OCI-LY1 (cell line): ENCODE results near the gene ZCCHC3.

ENCODE experiments used
- H2AFZ ChIP-seq: fragments of 200-600 bp; sonication (generic), shearing (Covaris generic); 2 replicates; pipeline ENCODE4 v1.6.0; 2014; ENCODE audit warnings: antibody characterized with exemption, mild to moderate bottlenecking, low read length
- H3F3A ChIP-seq: fragments of 200-600 bp; sonication (generic), shearing (Covaris generic); 2 replicates; pipeline ENCODE4 v1.6.0; 2014; ENCODE audit warnings: mild to moderate bottlenecking, antibody characterized with exemption, low read length, moderate library complexity; ENCODE audit not compliant: insufficient read depth
- H3K27ac ChIP-seq: fragments of 200-600 bp; sonication (generic); 2 replicates; pipeline ENCODE4 v1.5.1; 2014; ENCODE audit warnings: low read length, mixed run types, mild to moderate bottlenecking, low read depth; ENCODE audit not compliant: poor library complexity, severe bottlenecking
- H3K27me3 ChIP-seq: fragments of 200-600 bp; sonication (generic); 2 replicates; pipeline ENCODE4 v1.6.0; 2014; ENCODE audit warnings: antibody characterized with exemption, mild to moderate bottlenecking, low read length, moderate library complexity; ENCODE audit not compliant: insufficient read depth
- H3K36me3 ChIP-seq: fragments of 200-600 bp; sonication (generic); 2 replicates; pipeline ENCODE4 v1.6.1; 2014; ENCODE audit warnings: mild to moderate bottlenecking, antibody characterized with exemption, low read length, moderate library complexity, mixed read lengths; ENCODE audit not compliant: insufficient read depth
- H3K4me1 ChIP-seq: fragments of 200-600 bp; sonication (generic); 2 replicates; pipeline ENCODE4 v1.5.1; 2014; ENCODE audit warnings: mild to moderate bottlenecking, low read length, moderate library complexity; ENCODE audit not compliant: insufficient read depth, severe bottlenecking
- H3K4me2 ChIP-seq: fragments of 200-600 bp; sonication (generic), shearing (Covaris generic); 2 replicates; pipeline ENCODE4 v1.6.1; 2014; ENCODE audit warnings: low read length
- H3K4me3 ChIP-seq: fragments of 200-600 bp; sonication (generic); 2 replicates; pipeline ENCODE4 v1.5.1; 2014; ENCODE audit warnings: low read length, low read depth, mild to moderate bottlenecking, mixed read lengths; ENCODE audit not compliant: poor library complexity, severe bottlenecking
- H3K79me2 ChIP-seq: fragments of 200-600 bp; shearing (Covaris generic); 2 replicates; pipeline ENCODE4 v1.6.1; 2016; ENCODE audit warnings: mixed run types, low read length, mixed read lengths; ENCODE audit not compliant: insufficient read depth
- H3K9ac ChIP-seq: fragments of 200-600 bp; sonication (generic), shearing (Covaris generic); 2 replicates; pipeline ENCODE4 v1.6.1; 2014; ENCODE audit warnings: mild to moderate bottlenecking, low read length, mixed read lengths
- H3K9me2 ChIP-seq: fragments of 200-600 bp; sonication (generic), shearing (Covaris generic); 2 replicates; pipeline ENCODE4 v1.6.1; 2014; ENCODE audit warnings: low read depth, mild to moderate bottlenecking, low read length, mixed read lengths
- H3K9me3 ChIP-seq: fragments of 200-600 bp; shearing (Covaris generic); 2 replicates; pipeline ENCODE4 v1.6.1; 2014; ENCODE audit warnings: low read length, mixed read lengths
- H4K20me1 ChIP-seq: fragments of 200-600 bp; sonication (generic), shearing (Covaris generic); 2 replicates; pipeline ENCODE4 v1.6.0; 2016; ENCODE audit warnings: mild to moderate bottlenecking, low read length; ENCODE audit not compliant: insufficient read depth
- EZH2 ChIP-seq: fragments of 200-600 bp; sonication (generic), shearing (Covaris generic); IDR thresholded peaks from 2 replicates; pipeline ENCODE4 v1.8.0; 2017; ENCODE audit warnings: borderline replicate concordance, mixed run types, mild to moderate bottlenecking, antibody characterized with exemption, low read length, moderate library complexity, mixed read lengths
- TF ChIP-seq, protein P1 (sequence below): fragments of 200-600 bp; sonication (generic), shearing (Covaris generic); IDR thresholded peaks from 2 replicates; pipeline ENCODE4 v1.5.1; 2017; ENCODE audit warnings: mild to moderate bottlenecking, antibody characterized with exemption, low read length, moderate library complexity, mixed read lengths

Gene ZCCHC3

DNA sequence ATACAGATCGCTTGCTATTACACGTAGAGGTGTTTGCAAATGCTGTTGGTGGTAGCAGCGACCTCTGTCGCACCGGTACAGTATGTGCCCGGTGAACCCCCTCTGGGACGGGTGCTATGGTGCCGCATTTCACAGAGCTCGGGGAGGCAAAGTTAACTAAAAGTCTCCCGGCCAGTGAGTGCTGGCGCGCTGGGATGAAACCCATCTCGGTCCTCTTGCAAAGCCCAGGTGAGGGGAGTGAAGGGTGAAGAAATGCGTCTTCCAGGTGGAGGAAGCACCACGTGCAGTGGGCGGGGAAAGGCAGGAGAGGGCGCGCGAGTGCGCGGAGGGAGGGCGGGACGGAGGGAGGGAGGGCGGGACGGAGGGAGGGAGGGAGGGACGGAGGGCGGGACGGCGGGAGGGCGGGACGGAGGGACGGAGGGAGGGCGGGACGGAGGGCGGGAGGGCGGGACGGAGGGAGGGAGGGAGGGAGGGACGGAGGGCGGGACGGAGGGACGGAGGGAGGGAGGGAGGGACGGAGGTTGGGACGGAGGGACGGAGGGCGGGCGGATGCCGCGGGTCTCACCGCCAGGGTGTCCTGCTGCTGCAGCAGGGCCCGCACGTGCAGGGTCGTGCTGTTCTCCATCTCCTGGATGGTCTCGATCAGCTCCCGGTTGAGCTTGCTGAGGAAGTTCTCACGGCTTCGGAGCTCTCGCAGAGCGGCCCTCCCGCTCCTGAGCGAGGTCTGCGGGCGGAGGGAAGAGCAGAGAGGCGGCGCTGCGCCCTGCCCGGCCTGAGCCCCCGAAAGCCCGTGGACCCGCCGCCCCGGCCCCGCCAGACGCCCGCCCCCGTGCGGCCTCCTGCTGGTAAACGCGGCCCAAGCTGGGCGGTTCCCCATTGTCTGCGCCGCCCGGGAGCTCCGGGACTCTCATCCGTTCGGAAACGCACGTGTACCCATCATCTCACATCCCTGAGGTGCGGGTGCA, 18.5 kb upstream of the ZCCHC3 start:
- Histone ChIP-seq H3K4me3 (no peak overlapping the region), H3F3A (no peaks in the 10 kb centered on the region), H3K9me2 (no peaks in the 10 kb centered on the region), H2AFZ (no peak overlapping the region), H3K9me3 (no peaks in the 10 kb centered on the region), H3K27ac (no peak overlapping the region), H3K79me2 (no peaks in the 10 kb centered on the region), H3K4me2 (no peak overlapping the region), H3K36me3 (no peaks in the 10 kb centered on the region; the same call in 1 of the 2 replicates), H3K27me3 (no peaks in the 10 kb centered on the region), H3K4me1 (no peaks in the 10 kb centered on the region), H4K20me1 (no peaks in the 10 kb centered on the region), H3K9ac (no peak overlapping the region)
- no peak for TF ChIP-seq EZH2
- TF ChIP-seq, protein P1, sequence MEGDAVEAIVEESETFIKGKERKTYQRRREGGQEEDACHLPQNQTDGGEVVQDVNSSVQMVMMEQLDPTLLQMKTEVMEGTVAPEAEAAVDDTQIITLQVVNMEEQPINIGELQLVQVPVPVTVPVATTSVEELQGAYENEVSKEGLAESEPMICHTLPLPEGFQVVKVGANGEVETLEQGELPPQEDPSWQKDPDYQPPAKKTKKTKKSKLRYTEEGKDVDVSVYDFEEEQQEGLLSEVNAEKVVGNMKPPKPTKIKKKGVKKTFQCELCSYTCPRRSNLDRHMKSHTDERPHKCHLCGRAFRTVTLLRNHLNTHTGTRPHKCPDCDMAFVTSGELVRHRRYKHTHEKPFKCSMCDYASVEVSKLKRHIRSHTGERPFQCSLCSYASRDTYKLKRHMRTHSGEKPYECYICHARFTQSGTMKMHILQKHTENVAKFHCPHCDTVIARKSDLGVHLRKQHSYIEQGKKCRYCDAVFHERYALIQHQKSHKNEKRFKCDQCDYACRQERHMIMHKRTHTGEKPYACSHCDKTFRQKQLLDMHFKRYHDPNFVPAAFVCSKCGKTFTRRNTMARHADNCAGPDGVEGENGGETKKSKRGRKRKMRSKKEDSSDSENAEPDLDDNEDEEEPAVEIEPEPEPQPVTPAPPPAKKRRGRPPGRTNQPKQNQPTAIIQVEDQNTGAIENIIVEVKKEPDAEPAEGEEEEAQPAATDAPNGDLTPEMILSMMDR, result no peak

DNA sequence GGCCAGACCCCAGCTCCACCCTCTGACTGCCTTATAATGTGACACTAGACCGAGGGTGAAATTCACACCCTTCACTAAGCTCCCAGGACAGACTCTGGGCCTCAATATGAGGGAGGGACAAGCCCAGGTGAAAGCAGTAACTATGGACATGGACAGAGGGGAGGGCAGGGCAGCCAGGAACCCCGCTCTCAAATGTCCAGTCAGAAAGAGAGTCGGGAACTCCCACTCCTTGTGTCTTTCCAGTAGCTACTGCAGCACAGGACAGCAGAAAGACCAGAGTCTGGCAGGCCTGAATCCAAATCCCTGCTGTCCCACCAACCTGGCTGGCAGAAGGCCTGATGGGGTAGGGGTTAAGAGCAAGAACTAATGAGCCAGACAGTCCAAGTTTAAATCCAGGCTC, 13.2 kb upstream of the ZCCHC3 start:
- Histone ChIP-seq H3F3A (no peaks in the 10 kb centered on the region), H4K20me1 (no peaks in the 10 kb centered on the region), H3K9me2 (no peaks in the 10 kb centered on the region), H3K9me3 (no peaks in the 10 kb centered on the region), H3K4me2 (no peak overlapping the region), H3K27me3 (no peaks in the 10 kb centered on the region), H3K4me1 (peaks cover 1% of the 10 kb centered on the region), H3K4me3 (no peak overlapping the region), H3K79me2 (no peaks in the 10 kb centered on the region), H3K27ac (no peak overlapping the region), H3K9ac (no peak overlapping the region), H2AFZ (no peak overlapping the region), H3K36me3 (no peaks in the 10 kb centered on the region)
- TF ChIP-seq, protein P1, result no peak
- no peak for TF ChIP-seq EZH2

DNA sequence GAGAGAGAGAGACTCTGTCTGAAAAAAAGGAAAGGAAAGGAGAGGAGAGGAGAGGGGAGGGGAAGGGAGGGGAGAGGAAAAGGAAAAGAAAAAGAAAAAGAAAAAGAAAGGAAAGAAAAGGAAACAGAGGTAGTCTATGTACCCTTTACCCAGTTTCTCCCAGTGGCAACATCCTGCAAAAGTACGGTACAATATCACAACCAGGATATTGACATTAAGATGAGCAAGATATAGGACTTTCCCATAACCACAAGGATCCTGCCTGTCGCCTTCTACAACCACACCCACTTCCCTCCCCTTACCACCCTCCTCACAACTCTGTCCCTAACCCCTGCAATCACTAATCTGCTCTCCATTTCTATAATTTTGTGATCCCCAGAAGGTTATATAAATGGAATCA, 10.9 kb upstream of the ZCCHC3 start:
- TF ChIP-seq EZH2, result no peak
- TF ChIP-seq, protein P1, result no peak
- Histone ChIP-seq H3K9ac (no peak overlapping the region), H3K9me3 (no peaks in the 10 kb centered on the region), H3F3A (no peaks in the 10 kb centered on the region), H3K9me2 (no peaks in the 10 kb centered on the region), H3K4me3 (no peak overlapping the region), H3K4me1 (peaks cover 23% of the 10 kb centered on the region), H3K79me2 (no peaks in the 10 kb centered on the region), H4K20me1 (no peaks in the 10 kb centered on the region), H3K36me3 (no peaks in the 10 kb centered on the region), H2AFZ (no peak overlapping the region), H3K27ac (no peak overlapping the region), H3K27me3 (no peaks in the 10 kb centered on the region), H3K4me2 (no peak overlapping the region)
